ENCODE data around the gene ARRDC3. TPM values are rescaled to one million over a fixed set of nuclear protein-coding genes. Genes with fewer than 3 reads are reported as not detected.

The ARRDC3 gene
- total RNA-seq, 1 donor from 2014 or later: 39.1 TPM

DNA sequence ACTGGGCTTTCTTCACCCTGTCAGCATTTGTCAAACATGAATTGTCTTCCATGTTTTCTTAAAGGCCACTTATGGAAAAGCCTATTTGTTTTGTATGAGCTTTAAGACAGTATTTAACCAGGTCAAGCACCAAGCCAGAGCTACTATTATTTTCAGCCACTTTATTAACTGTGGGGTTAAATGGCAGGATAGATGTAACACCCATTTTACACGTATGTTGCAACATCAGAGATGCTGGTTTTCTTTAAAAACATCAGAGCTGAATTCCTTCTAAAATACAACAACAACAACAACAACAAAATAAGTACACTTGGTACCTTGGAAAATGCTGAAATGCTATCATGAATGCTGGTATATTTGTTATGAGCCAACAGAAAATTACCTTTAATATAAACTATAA is 13.6 kb downstream of the ARRDC3 start:
- no peaks in the 10 kb centered on the region for H3K27me3 ChIP-seq (ENCODE audit: control insufficient read depth, insufficient read depth, low read length)
- TF ChIP-seq, protein P1, sequence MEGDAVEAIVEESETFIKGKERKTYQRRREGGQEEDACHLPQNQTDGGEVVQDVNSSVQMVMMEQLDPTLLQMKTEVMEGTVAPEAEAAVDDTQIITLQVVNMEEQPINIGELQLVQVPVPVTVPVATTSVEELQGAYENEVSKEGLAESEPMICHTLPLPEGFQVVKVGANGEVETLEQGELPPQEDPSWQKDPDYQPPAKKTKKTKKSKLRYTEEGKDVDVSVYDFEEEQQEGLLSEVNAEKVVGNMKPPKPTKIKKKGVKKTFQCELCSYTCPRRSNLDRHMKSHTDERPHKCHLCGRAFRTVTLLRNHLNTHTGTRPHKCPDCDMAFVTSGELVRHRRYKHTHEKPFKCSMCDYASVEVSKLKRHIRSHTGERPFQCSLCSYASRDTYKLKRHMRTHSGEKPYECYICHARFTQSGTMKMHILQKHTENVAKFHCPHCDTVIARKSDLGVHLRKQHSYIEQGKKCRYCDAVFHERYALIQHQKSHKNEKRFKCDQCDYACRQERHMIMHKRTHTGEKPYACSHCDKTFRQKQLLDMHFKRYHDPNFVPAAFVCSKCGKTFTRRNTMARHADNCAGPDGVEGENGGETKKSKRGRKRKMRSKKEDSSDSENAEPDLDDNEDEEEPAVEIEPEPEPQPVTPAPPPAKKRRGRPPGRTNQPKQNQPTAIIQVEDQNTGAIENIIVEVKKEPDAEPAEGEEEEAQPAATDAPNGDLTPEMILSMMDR (IDR thresholded peaks at IDR 0.05; ENCODE audit: insufficient read depth, low read length, poor library complexity, severe bottlenecking): no peak
- no peak overlapping the region for H3K4me3 ChIP-seq (ENCODE audit: low read depth, low read length)
- H3K36me3 ChIP-seq (ENCODE audit: control insufficient read depth, insufficient read depth, low read length): peaks cover 3% of the 10 kb centered on the region
- no peak for DNase-seq (ENCODE audit: low read depth)

DNA sequence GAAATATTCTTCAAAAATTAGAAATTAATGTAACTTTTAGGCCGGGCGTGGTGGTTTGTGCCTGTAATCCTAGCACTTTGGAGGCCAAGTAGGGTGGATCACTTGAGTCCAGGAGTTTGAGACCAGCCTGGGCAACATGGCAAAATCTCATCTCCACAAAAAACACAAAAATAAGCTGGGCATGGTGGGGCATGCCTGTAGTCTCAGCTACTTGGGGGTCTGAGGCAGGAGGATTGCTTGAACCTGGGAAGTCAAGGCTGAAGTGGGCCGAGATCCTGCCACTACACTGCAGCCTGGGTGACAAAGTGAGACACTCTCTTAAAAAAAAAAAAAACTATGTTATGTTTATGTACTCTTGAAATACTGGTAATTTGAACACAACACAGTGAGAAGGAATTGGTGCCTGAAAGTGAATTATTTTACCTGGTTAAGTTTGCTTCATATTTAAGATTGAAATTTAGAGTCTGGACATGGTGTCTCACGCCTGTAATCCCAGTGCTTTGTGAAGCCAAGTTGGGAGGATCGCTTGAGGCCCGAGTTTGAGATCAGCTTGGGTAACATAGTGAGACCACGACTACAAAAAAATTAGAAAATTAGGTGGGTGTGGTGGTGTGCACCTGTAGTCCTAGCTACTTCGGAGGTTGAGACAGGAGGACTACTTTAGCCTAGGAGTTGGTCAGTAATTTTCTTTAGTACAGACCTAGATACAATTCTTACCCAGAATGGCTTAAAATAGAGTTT is 15.0 kb downstream of the ARRDC3 start:
- Histone ChIP-seq H3K27me3 (ENCODE audit: control insufficient read depth, insufficient read depth, low read length) (no peaks in the 10 kb centered on the region), H3K36me3 (ENCODE audit: control insufficient read depth, insufficient read depth, low read length) (peaks cover 3% of the 10 kb centered on the region), H3K4me3 (ENCODE audit: low read depth, low read length) (no peak overlapping the region)
- TF ChIP-seq, protein P1 (IDR thresholded peaks at IDR 0.05; ENCODE audit: insufficient read depth, low read length, poor library complexity, severe bottlenecking): no peak
- no peak for DNase-seq (ENCODE audit: low read depth)

DNA sequence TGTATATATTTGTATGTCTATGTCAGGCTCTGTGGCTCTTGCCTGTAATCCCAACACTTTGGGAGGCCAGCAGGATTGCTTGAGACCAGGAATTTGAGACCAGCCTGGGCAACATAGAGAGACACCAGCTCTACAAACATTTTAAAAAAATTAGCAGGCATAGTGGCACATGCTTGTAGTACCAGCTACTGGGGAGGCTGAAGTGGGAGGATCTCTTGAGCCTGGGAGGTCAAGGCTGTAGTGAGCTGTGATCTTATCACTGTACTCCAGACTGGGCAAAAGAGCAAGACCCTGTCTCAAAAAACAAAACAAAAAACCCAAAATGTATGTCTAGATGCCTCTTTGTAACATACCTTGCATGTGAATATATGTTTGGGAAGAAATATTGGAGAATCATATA is 15.8 kb downstream of the ARRDC3 start:
- peaks cover 3% of the 10 kb centered on the region for H3K36me3 ChIP-seq (ENCODE audit: control insufficient read depth, insufficient read depth, low read length)
- no peak overlapping the region for H3K4me3 ChIP-seq (ENCODE audit: low read depth, low read length)
- TF ChIP-seq, protein P1 (IDR thresholded peaks at IDR 0.05; ENCODE audit: insufficient read depth, low read length, poor library complexity, severe bottlenecking): no peak
- H3K27me3 ChIP-seq (ENCODE audit: control insufficient read depth, insufficient read depth, low read length): no peaks in the 10 kb centered on the region
- no peak for DNase-seq (ENCODE audit: low read depth)

DNA sequence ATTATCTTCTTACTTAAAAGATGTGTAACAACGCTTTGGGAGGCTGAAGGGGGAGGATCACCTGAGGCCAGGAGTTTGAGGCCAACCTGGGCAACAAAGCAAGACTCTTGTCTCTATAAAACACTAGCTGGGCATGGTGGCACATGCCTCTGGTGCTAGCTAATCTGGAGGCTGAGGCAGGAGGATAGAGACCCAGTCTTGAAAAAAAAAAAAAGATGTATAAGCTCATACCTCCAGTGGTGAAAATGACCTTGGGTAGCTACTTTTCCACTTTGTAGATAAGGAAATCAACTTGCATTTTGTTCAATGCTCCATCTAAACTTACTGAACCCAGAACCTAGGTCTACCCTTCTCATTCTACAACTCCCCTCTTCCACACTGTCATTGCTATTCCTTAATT is 16.6 kb downstream of the ARRDC3 start:
- no peak for DNase-seq (ENCODE audit: low read depth)
- TF ChIP-seq, protein P1 (IDR thresholded peaks at IDR 0.05; ENCODE audit: insufficient read depth, low read length, poor library complexity, severe bottlenecking): no peak
- Histone ChIP-seq H3K4me3 (ENCODE audit: low read depth, low read length) (no peak overlapping the region), H3K27me3 (ENCODE audit: control insufficient read depth, insufficient read depth, low read length) (no peaks in the 10 kb centered on the region), H3K36me3 (ENCODE audit: control insufficient read depth, insufficient read depth, low read length) (peaks cover 3% of the 10 kb centered on the region)

DNA sequence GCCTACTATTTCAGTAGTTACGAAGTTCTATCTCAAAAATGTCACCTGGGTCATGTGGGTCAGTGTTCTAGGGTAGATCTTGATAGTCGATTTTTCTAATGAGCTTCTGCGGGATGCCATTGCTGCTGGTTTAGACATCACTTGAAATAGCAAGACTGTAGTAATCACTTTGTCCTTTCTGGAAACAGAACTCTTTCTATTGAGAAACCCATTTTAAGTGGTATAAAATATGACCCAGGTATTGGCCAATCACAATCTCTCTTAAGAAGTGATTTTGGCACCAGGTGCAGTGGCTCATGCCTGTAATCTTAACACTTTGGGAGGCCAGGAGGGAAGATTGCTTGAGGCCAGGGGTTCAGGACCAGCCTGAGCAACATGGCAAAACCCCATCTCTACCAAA is 17.6 kb downstream of the ARRDC3 start:
- DNase-seq (ENCODE audit: low read depth): no peak
- H3K27me3 ChIP-seq (ENCODE audit: control insufficient read depth, insufficient read depth, low read length): no peaks in the 10 kb centered on the region
- no peak overlapping the region for H3K4me3 ChIP-seq (ENCODE audit: low read depth, low read length)
- peaks cover 3% of the 10 kb centered on the region for H3K36me3 ChIP-seq (ENCODE audit: control insufficient read depth, insufficient read depth, low read length)
- TF ChIP-seq, protein P1 (IDR thresholded peaks at IDR 0.05; ENCODE audit: insufficient read depth, low read length, poor library complexity, severe bottlenecking): no peak

DNA sequence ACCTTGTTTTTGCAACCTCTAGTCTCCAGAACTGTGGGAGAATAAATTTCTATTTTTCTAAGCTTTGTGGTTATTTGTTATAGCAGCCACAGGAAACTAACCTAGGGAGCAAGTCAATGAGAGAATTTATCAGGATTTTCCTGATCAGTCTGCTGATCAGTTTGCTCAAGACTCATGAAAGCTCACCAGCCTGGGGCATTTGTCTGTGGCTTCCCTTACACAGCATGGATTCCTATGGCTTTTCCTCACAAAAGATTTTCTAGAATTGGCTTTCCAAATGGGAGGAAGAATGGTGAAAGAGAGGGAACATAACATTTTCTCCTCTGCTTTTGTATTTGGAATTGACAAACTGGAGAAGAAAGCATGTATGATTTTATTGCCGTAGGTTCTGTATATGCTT is 20.2 kb downstream of the ARRDC3 start:
- H3K36me3 ChIP-seq (ENCODE audit: control insufficient read depth, insufficient read depth, low read length): peaks cover 1% of the 10 kb centered on the region
- TF ChIP-seq, protein P1 (IDR thresholded peaks at IDR 0.05; ENCODE audit: insufficient read depth, low read length, poor library complexity, severe bottlenecking): no peak
- no peak for DNase-seq (ENCODE audit: low read depth)
- no peak overlapping the region for H3K4me3 ChIP-seq (ENCODE audit: low read depth, low read length)
- H3K27me3 ChIP-seq (ENCODE audit: control insufficient read depth, insufficient read depth, low read length): no peaks in the 10 kb centered on the region

All from kidney epithelial cell (primary cell).